Naive thymus-derived CD8-positive, alpha-beta T cell (primary cell): ENCODE data around the gene IRF2. TPM values are rescaled to one million over a fixed set of nuclear protein-coding genes. Genes with fewer than 3 reads are reported as not detected.
A peak's percentile ranks its signal among the peaks of the same experiment; 100 is the strongest.

Experiments
- ATAC-seq, 2 donors: fragments of 150-1000 bp; cut with Tn5 transposase in 1 of 2; sonication (Bioruptor Pico), chemical (Tn5 transposase) in 1 of 2; 1 replicate in 1 of 2; 2 replicates in 1 of 2; pipeline ENCODE4 v1.10.0; 2021; ENCODE audit warnings: mild to moderate bottlenecking in 2 of 2, moderate library complexity in 2 of 2
- POLR2A ChIA-PET: fragments of 350-600 bp; sonication (Branson Sonifier 250); formaldehyde crosslinking; loops from one replicate; lab custom pipeline; 2021; ENCODE audit warnings: antibody characterized with exemption; lab: Charles Lee
- DNase-seq, 10 donors: peaks; one replicate each; pipeline versions ENCODE4 v3.0.0 to v3.0.0-alpha.2; 2020 to 2022
- H3K27ac Mint-ChIP-seq, 10 donors: one replicate each; pipeline ENCODE4 v1.8.0; 2020 to 2022; ENCODE audit warnings: mild to moderate bottlenecking in 10 of 10, mixed read lengths in 10 of 10, moderate library complexity in 4 of 10, inconsistent platforms in 1 of 10
- H3K27me3 Mint-ChIP-seq, 5 donors: one replicate each; pipeline ENCODE4 v1.8.0; 2021 to 2022; ENCODE audit warnings: mixed read lengths in 5 of 5
- H3K36me3 Mint-ChIP-seq, 3 donors: one replicate each; pipeline ENCODE4 v1.8.0; 2020 to 2022; ENCODE audit warnings: mixed read lengths in 3 of 3, mild to moderate bottlenecking in 2 of 3, inconsistent platforms in 1 of 3
- H3K4me1 Mint-ChIP-seq, 4 donors: one replicate each; pipeline ENCODE4 v1.8.0; 2021 to 2022; ENCODE audit warnings: mixed read lengths in 4 of 4
- H3K4me3 Mint-ChIP-seq, 10 donors: one replicate each; pipeline ENCODE4 v1.8.0; 2020 to 2022; ENCODE audit warnings: mild to moderate bottlenecking in 10 of 10, mixed read lengths in 10 of 10, moderate library complexity in 6 of 10, inconsistent platforms in 1 of 10
- H3K9me3 Mint-ChIP-seq, 9 donors: one replicate each; pipeline ENCODE4 v1.8.0; 2020 to 2022; ENCODE audit warnings: mixed read lengths in 9 of 9, mild to moderate bottlenecking in 3 of 9, inconsistent platforms in 1 of 9, moderate library complexity in 1 of 9
- polyA plus RNA-seq, 3 donors: library from polyadenylated mRNA; unstranded; fragments of 300-500 nt; fragmentation: Illumina TruSeq; gene quantifications; one replicate each; pipeline ENCODE4 v1.2.3, GENCODE V29; 2021
- total RNA-seq, 8 experiments: library from RNA in 2 of 8; stranded (reverse) in 2 of 8; gene quantifications; one replicate each; pipeline ENCODE4 v1.2.3 and lab custom pipeline; 2021 to 2026

IRF2 gene
- total and polyA plus RNA-seq, 5 experiments from 2014 or later = 62.6 to 80.7 (median 77.1) TPM

GRCh38 chr4:184389978-184390900 lies 84.1 kb downstream of the IRF2 start:
- no peak for ATAC-seq
- peak overlapping the region in 2 of 10 donors; percentile 49 to 79 for H3K27ac Mint-ChIP-seq
- DNase-seq = no peak
- no peaks in the 10 kb centered on the region for H3K9me3 Mint-ChIP-seq
- H3K4me3 Mint-ChIP-seq = no peak overlapping the region
- no peaks in the 10 kb centered on the region for H3K27me3 Mint-ChIP-seq
- H3K36me3 Mint-ChIP-seq = peaks cover 8 to 89% (median 31%) of the 10 kb centered on the region in 3 donors
- POLR2A ChIA-PET = no interaction called here
- peaks cover 14 to 50% (median 28%) of the 10 kb centered on the region in 4 donors for H3K4me1 Mint-ChIP-seq

- no peak overlapping the region for H3K4me3 Mint-ChIP-seq
- POLR2A ChIA-PET = no interaction called here
These were observed 86.2 kb downstream of the IRF2 start for GRCh38 chr4:184388106-184388505.

DNA sequence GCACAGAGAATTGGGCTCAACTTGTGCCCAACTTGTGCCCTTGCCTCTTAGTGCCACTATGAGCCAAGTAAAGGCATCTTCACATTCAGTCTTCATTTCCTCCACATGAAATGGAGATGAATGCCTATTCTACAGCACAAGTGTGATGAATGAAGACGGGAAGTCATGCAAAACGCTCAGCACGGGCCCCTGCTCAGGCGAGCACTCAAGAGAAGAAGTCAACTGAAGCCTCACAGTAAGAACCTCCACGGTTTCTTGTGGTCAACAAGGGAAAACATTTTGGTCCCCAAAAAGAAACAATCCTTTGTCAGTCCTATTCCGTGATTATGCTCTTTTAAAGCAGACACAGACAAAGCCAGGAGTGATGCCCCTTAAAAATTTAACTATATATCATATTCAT lies 87.0 kb downstream of the IRF2 start:
- Mint-ChIP-seq H3K4me1 (peaks cover 24 to 58% (median 48%) of the 10 kb centered on the region in 4 donors), H3K9me3 (no peaks in the 10 kb centered on the region), H3K36me3 (peaks cover 5 to 61% (median 17%) of the 10 kb centered on the region in 3 donors), H3K4me3 (peak overlapping the region in 1 of 10 donors; percentile 41), H3K27ac (peak overlapping the region in 8 of 10 donors; percentile 17 to 88 (median 43)), H3K27me3 (no peaks in the 10 kb centered on the region)
- ATAC-seq = peak in 1 of 2 donors; percentile 32
- no peak for DNase-seq
- POLR2A ChIA-PET = no interaction called here

More at GRCh38 chr4:184388106-184388505, 86.2 kb downstream of the IRF2 start:
- DNase-seq = no peak
- no peak for ATAC-seq
- H3K9me3 Mint-ChIP-seq = no peaks in the 10 kb centered on the region
- H3K36me3 Mint-ChIP-seq = peaks cover 5 to 69% (median 24%) of the 10 kb centered on the region in 3 donors
- peaks cover 20 to 55% (median 41%) of the 10 kb centered on the region in 4 donors for H3K4me1 Mint-ChIP-seq
- H3K27me3 Mint-ChIP-seq = no peaks in the 10 kb centered on the region
- peak overlapping the region in 4 of 10 donors; percentile 38 to 48 (median 42) for H3K27ac Mint-ChIP-seq

DNA sequence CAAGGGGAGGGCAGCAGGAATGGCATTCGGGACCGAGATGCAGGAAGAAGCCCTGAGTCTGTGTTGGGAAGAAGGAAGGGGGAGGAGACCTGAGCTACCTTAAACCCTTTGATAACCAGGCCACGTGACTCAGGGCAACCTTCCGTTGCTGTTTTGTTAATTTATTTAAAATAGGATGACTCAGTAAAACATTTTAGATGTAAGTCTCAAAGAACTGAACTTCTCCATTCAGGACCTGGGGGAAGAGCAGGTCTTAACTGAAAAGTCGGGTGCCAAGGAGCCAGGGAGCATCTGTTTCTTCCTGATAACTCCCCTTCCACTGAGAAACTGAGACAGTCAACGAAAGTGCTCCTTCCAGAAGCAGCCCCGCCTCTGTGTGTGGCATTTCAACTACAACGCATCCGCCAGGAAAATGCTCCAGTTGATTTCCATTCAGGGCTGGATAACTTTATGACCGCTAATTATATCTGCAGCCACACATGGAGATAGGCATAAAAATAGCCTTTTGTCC lies 88.0 kb downstream of the IRF2 start:
- Mint-ChIP-seq H3K9me3 (no peaks in the 10 kb centered on the region), H3K27me3 (no peaks in the 10 kb centered on the region), H3K4me1 (peaks cover 30 to 68% (median 58%) of the 10 kb centered on the region in 4 donors), H3K27ac (peak overlapping the region; percentile 15 to 88 (median 69)), H3K4me3 (peak overlapping the region in 5 of 10 donors; percentile 12 to 45 (median 41)), H3K36me3 (peaks cover 5 to 51% (median 10%) of the 10 kb centered on the region in 3 donors)
- DNase-seq (no peak), ATAC-seq (no peak)
- POLR2A ChIA-PET = interaction anchor here (0.6 kb wide), 1 partner anchor 27 kb away, joined by 6 read pairs; no protein-coding TSS in a partner anchor

DNA sequence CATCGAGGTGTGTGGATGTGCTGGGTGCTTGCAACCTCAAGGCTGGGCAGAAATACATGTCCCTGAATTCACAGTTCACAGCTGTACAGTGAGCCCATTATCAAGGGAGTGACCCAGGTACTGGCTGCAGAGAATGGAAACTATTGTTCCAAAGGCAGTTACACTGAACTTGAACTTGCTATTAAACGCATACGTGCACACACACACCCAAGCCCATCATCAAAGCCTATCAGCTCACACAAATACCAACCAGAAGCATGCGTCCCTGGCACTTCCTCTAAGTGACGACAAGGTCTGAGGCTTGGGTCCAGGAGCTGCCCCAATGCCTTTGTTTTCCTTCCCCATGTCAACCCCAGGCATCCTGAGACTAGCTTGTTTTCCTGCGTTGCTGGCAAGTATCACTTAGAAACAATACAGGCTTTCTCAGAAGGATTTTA lies 88.6 kb downstream of the IRF2 start:
- Mint-ChIP-seq H3K9me3 (no peaks in the 10 kb centered on the region), H3K36me3 (peaks cover 5 to 45% (median 8%) of the 10 kb centered on the region in 3 donors), H3K4me1 (peaks cover 31 to 74% (median 61%) of the 10 kb centered on the region in 4 donors), H3K27me3 (no peaks in the 10 kb centered on the region), H3K27ac (peak overlapping the region; percentile 9 to 88 (median 73)), H3K4me3 (peak overlapping the region in 4 of 10 donors; percentile 26 to 45 (median 42))
- DNase-seq (no peak), ATAC-seq (peak; percentile 28 to 44)
- POLR2A ChIA-PET = interaction anchor here (0.6 to 1.9 kb wide), 2 partner anchors 27 to 32 kb away, joined by 4 to 6 read pairs; no protein-coding TSS in a partner anchor

DNA sequence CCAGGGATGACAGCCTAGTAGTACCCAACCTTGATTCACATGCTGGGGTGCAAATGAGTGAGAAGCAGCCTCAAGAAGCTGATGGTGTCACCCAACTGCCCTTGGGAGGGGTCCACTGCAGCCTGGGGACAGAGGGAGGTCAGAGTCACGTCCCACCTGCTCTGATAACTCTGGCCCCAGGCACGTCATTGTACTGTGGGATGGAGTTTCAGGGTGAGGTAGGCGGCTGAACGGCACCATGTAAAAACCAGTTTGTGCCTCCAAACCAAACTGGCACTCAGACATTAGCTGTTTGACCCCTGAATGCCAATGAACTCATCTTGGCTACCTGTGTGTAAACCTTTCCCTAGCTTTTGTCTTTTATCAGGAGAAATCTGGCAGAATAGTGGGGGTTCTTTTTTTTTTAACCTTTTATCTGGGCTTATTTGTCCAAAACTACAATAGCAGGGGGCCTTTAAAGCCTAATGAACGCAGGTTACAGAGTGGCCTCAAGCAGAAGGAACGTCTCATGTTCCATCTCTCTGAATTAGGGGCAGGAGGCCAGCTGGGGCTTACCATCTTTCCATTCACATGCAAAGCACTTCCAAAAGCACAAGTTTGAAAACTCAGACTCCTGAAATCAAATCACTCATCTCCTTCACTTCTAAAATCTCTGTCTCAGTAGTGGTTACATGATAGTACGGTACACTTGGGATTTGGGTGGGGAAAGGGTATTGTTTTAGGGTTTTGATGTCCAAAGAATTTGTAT lies 89.4 kb downstream of the IRF2 start:
- no peaks in the 10 kb centered on the region for H3K9me3 Mint-ChIP-seq
- H3K36me3 Mint-ChIP-seq = peaks cover 5 to 38% (median 5%) of the 10 kb centered on the region in 3 donors
- POLR2A ChIA-PET = interaction anchor here (1.9 kb wide), 1 partner anchor 32 kb away, joined by 4 read pairs; no protein-coding TSS in a partner anchor
- H3K27ac Mint-ChIP-seq = peak overlapping the region in 8 of 10 donors; percentile 27 to 88 (median 76)
- DNase-seq (no peak), ATAC-seq (no peak)
- H3K4me1 Mint-ChIP-seq = peaks cover 32 to 79% (median 63%) of the 10 kb centered on the region in 4 donors
- no peaks in the 10 kb centered on the region for H3K27me3 Mint-ChIP-seq
- H3K4me3 Mint-ChIP-seq = peak overlapping the region in 6 of 10 donors; percentile 6 to 52 (median 28)

GRCh38 chr4:184384056-184384809 lies 90.1 kb downstream of the IRF2 start:
- Mint-ChIP-seq H3K27me3 (no peaks in the 10 kb centered on the region), H3K4me3 (peak overlapping the region in 9 of 10 donors; percentile 14 to 60 (median 48)), H3K4me1 (peaks cover 32 to 81% (median 63%) of the 10 kb centered on the region in 4 donors), H3K36me3 (peaks cover 2 to 30% (median 5%) of the 10 kb centered on the region in 3 donors), H3K27ac (peak overlapping the region in 9 of 10 donors; percentile 10 to 84 (median 63)), H3K9me3 (no peaks in the 10 kb centered on the region)
- DNase-seq (peak in 2 of 10 donors; percentile 4), ATAC-seq (peak; percentile 26 to 43)
- POLR2A ChIA-PET = interaction anchor here (1.9 kb wide), 1 partner anchor 33 kb away, joined by 4 read pairs; no protein-coding TSS in a partner anchor

- ATAC-seq (no peak), DNase-seq (no peak)
- POLR2A ChIA-PET = no interaction called here
- peaks cover 34 to 83% (median 66%) of the 10 kb centered on the region in 4 donors for H3K4me1 Mint-ChIP-seq
- peaks cover 0 to 24% (median 6%) of the 10 kb centered on the region in 3 donors for H3K36me3 Mint-ChIP-seq
- peak overlapping the region in 8 of 10 donors; percentile 3 to 84 (median 62) for H3K27ac Mint-ChIP-seq
- peak overlapping the region in 6 of 10 donors; percentile 14 to 58 (median 50) for H3K4me3 Mint-ChIP-seq
- no peaks in the 10 kb centered on the region for H3K9me3 Mint-ChIP-seq
- H3K27me3 Mint-ChIP-seq = no peaks in the 10 kb centered on the region
These were observed 90.8 kb downstream of the IRF2 start for GRCh38 chr4:184383497-184384055.

DNA sequence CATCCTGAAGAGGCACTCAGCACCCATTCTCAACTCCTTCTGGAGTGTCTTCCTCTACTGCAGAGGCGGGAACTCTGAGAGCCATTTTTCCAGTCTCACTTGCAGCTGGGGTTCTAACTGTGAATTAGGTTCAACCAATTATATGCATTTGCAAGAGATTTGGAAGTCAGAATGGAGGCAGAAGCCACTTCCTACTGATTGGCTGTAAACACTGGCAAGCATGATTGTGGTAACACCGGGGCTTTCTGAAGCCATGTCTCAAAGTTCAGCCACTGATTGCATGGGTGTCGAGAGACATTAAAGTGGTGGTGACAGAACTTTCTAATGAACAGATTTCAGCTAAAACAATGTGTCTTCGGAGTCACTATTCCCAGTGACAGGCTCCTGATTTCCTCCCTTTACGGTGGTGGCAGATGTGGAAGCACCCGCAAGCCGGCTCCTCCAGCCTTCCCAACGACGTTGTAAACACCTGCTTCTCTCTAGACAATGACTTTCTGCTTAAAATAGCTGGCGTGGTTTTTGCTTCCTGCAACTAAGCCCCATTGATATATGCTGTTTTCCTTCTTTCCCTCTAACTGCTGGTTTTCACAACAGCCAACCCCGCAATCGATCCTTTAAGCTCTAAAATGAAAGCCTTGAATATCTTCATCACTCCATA lies 92.0 kb downstream of the IRF2 start:
- peaks cover 35 to 81% (median 68%) of the 10 kb centered on the region in 4 donors for H3K4me1 Mint-ChIP-seq
- H3K27ac Mint-ChIP-seq = peak overlapping the region; percentile 3 to 72 (median 56)
- H3K36me3 Mint-ChIP-seq = peaks cover 0 to 11% (median 4%) of the 10 kb centered on the region in 3 donors
- ATAC-seq (peak; percentile 45 to 86), DNase-seq (peak in 1 of 10 donors; percentile 21)
- H3K4me3 Mint-ChIP-seq = peak overlapping the region; percentile 3 to 77 (median 41)
- no peaks in the 10 kb centered on the region for H3K9me3 Mint-ChIP-seq
- no peaks in the 10 kb centered on the region for H3K27me3 Mint-ChIP-seq
- POLR2A ChIA-PET = no interaction called here

DNA sequence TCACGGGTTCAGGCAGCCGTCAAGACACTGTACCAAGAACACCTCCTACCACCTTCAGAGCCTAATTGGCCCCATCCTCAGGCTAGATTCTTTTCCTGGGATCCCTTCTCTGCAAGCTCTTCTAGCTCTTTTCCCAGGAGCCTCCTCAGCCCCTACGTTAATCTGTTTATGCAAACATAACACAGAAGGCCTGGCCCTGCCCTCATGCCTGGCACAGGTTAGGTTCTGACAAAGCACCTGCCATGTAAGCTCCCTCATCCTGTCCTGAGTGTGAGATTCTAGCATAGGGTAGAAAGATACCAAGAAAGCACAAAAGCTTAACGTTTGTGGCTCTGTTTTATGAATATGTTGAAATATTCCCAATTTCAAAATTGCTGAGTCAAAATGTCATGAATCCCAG lies 93.6 kb downstream of the IRF2 start:
- ATAC-seq = no peak
- Mint-ChIP-seq H3K27ac (peak overlapping the region in 2 of 10 donors; percentile 65 to 78), H3K36me3 (peaks cover 0 to 4% (median 0%) of the 10 kb centered on the region in 3 donors)

More for the DNA sequence above, 93.6 kb downstream of the IRF2 start:
- Mint-ChIP-seq H3K9me3 (no peaks in the 10 kb centered on the region), H3K27me3 (no peaks in the 10 kb centered on the region), H3K4me1 (peaks cover 26 to 67% (median 56%) of the 10 kb centered on the region in 4 donors), H3K4me3 (no peak overlapping the region)
- DNase-seq = no peak
- POLR2A ChIA-PET = no interaction called here
